Measurements from ENCODE around the gene MMUT.

MMUT gene

DNA sequence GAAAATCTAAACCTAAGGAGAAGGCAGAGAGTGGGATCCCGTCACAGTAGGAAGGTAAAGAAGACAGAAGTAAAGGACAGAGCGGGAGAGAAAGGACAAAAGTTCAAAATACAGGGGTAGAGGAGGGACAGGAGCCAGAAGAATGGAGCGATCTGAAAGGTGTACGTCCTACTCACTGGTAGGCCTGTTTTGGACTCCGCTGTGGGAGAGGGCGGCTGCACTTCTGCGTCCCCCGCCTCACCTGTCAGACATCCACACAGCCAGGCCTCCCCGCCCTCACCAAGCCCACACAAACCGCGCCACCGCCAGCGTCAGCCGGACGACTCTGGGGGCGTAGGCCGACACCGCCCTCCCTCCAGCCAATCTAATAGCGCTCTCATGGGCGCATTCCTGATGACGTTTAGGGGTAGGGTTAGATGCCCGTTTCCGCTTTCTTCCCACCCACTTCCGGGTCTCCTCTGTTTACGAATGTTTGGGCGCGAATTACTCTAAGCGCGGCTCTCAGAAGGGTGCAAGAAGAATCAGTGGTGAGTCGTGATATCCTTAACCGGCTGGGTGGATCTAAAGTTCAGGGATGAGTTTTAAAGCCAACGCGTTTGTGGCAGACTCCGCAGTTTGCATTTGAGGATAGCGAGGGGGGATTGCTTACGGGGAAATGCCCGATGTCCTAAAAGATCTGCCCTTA is at the start of gene MMUT, which contains the start of gene CENPQ:
TSS of gene MMUT (minus strand) at position 327 of the 685 bp plus-strand sequence. CDS start 3,787 bp downstream, outside the sequence.
TSS of gene CENPQ (plus strand) at position 444 of the 685 bp plus-strand sequence. CDS start 6,807 bp downstream, outside the sequence.
- TF ChIP-seq, protein P1, sequence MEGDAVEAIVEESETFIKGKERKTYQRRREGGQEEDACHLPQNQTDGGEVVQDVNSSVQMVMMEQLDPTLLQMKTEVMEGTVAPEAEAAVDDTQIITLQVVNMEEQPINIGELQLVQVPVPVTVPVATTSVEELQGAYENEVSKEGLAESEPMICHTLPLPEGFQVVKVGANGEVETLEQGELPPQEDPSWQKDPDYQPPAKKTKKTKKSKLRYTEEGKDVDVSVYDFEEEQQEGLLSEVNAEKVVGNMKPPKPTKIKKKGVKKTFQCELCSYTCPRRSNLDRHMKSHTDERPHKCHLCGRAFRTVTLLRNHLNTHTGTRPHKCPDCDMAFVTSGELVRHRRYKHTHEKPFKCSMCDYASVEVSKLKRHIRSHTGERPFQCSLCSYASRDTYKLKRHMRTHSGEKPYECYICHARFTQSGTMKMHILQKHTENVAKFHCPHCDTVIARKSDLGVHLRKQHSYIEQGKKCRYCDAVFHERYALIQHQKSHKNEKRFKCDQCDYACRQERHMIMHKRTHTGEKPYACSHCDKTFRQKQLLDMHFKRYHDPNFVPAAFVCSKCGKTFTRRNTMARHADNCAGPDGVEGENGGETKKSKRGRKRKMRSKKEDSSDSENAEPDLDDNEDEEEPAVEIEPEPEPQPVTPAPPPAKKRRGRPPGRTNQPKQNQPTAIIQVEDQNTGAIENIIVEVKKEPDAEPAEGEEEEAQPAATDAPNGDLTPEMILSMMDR (IDR thresholded peaks at IDR 0.05; ENCODE audit: borderline replicate concordance, control extremely low read depth, extremely low read depth, insufficient read depth, missing control alignments): no peak
- DNase-seq (ENCODE audit: low spot score): peak; percentile 89
- in situ Hi-C loops (cut with MboI; ENCODE audit: low sequenced_read_pairs, unreplicated experiment): no loop called here

DNA sequence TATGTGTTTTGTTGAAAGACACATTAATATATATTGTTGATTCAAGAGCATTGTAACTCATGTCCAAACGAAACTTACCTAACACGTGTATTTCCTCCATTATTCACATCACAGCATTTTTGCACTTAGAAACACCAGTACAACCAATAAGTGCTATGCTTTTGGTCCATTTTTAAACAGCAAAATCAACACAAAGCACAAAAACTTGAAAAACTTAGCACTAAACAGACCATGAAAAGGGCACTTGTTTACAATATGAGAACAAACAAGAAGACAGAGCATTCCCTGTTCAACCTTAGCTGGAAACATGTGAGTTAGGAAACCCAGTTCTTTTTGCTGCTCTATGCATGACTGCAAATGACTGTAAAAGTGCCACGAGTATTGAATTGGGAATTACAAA is 46.3 kb upstream of the MMUT start:
- DNase-seq (ENCODE audit: low spot score): no peak
- TF ChIP-seq, protein P1 (IDR thresholded peaks at IDR 0.05; ENCODE audit: borderline replicate concordance, control extremely low read depth, extremely low read depth, insufficient read depth, missing control alignments): no peak
- in situ Hi-C loops (cut with MboI; ENCODE audit: low sequenced_read_pairs, unreplicated experiment): no loop called here

DNA sequence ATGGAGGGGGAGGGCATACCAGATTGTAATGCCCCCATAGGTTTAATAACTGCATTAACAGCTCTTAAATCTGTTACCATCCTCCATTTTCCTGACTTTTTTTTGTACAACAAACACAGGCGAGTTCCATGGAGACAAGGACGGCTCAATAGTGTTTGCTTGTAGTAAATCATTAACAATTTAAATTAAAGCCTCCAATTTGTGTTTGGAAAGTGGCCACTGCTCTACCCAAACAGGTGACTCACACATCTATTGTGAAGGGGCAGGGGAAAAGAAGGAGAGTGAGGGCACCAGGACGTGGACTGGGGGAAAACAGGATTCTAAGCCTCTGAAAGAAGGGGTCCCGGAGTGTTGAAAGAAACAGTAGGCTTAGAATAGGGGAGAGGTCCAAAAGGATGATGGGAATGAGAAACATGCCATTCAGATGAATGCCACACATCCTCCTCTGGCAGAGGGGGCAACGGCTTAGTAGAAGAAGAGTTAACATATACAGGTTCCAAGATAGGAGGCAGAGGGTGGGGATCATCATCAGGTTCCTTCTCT is 43.6 kb upstream of the MMUT start:
- no peak for DNase-seq (ENCODE audit: low spot score)
- in situ Hi-C loops (cut with MboI; ENCODE audit: low sequenced_read_pairs, unreplicated experiment): no loop called here
- TF ChIP-seq, protein P1 (IDR thresholded peaks at IDR 0.05; ENCODE audit: borderline replicate concordance, control extremely low read depth, extremely low read depth, insufficient read depth, missing control alignments): no peak

DNA sequence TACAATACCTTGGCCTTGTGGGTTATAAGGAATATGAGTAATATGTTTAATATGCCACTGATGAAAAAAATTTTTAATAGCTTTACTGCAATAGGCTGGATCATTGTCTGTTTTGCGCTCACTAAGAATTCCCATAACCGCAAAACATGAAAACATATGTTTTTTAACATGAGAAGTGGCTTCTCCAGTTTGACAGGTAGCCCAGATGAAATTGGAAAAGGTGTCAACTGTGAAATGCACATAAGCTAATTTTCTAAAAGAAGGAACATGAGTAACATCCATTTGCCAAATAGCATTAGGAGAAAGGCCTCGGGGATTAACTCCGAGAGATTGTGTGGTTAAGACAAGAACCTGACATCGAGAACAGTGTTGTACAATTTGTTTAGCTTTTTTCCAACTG is 41.6 kb upstream of the MMUT start:
- TF ChIP-seq, protein P1 (IDR thresholded peaks at IDR 0.05; ENCODE audit: borderline replicate concordance, control extremely low read depth, extremely low read depth, insufficient read depth, missing control alignments): no peak
- no peak for DNase-seq (ENCODE audit: low spot score)
- in situ Hi-C loops (cut with MboI; ENCODE audit: low sequenced_read_pairs, unreplicated experiment): no loop called here

DNA sequence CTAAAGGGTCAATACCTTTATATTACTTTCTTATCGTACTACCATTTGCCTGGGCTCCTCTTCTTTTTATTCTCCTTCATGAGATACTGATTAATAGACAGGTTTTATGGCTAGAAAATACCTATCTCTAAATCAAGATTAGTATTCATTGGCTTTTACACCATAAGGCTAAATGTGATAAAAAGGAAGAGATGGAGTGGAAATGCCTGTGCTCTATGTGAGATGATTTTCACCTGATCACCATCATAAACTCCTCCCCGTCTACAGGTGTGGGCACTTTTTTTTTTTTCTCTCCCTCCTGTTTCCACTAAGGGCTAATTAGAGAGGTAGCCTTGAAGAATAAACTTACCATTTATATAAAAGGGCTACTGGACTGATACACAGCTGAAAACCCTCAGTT is 36.6 kb upstream of the MMUT start, which contains the start of gene GLYATL3:
TSS of gene GLYATL3 (plus strand) at position 301 of the 400 bp plus-strand sequence. CDS start 12,068 bp downstream, outside the sequence.
- no peak for DNase-seq (ENCODE audit: low spot score)
- TF ChIP-seq, protein P1 (IDR thresholded peaks at IDR 0.05; ENCODE audit: borderline replicate concordance, control extremely low read depth, extremely low read depth, insufficient read depth, missing control alignments): no peak
- in situ Hi-C loops (cut with MboI; ENCODE audit: low sequenced_read_pairs, unreplicated experiment): no loop called here

DNA sequence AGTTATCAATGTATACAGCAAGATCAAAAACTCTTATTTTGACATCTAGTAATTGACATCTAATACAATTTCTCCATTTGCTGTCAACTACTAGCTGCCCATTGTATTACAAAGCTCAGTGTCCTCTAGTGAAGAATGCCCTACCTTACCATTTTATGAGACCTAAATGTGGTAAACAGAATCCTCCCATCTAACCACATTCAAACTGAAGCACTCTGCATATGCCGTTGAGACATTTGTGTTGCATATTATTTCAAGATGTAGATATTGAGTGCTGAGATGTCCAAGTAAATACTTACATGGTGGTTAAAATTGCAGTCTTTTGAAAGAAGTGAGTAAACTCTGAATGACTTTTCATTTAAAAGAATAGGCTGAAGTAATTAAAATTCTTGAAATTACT is 36.1 kb upstream of the MMUT start:
- in situ Hi-C loops (cut with MboI; ENCODE audit: low sequenced_read_pairs, unreplicated experiment): no loop called here
- no peak for DNase-seq (ENCODE audit: low spot score)
- TF ChIP-seq, protein P1 (IDR thresholded peaks at IDR 0.05; ENCODE audit: borderline replicate concordance, control extremely low read depth, extremely low read depth, insufficient read depth, missing control alignments): no peak

Measured in GM13976 (cell line).